HG02938 (cell line): ENCODE data around the gene SDCCAG8.
A peak's percentile ranks its signal among the peaks of the same experiment; 100 is the strongest.

Experiments used
- ATAC-seq: cut with Tn5 transposase; IDR thresholded peaks from one replicate; pipeline ENCODE4 v1.9.1; 2021; ENCODE audit warnings: mild to moderate bottlenecking, moderate library complexity; ENCODE audit not compliant: unreplicated experiment

The SDCCAG8 gene

GRCh38 chr1:243496806-243497205 is 241.0 kb downstream of the SDCCAG8 start:
- ATAC-seq: no peak

GRCh38 chr1:243497939-243498681 is 242.3 kb downstream of the SDCCAG8 start:
- ATAC-seq: no peak

GRCh38 chr1:243499248-243499647 is 243.4 kb downstream of the SDCCAG8 start:
- no peak for ATAC-seq

- ATAC-seq: no peak
These were observed 243.9 kb downstream of the SDCCAG8 start for GRCh38 chr1:243499711-243500110.

- ATAC-seq: no peak
These were observed 244.7 kb downstream of the SDCCAG8 start for GRCh38 chr1:243500512-243500911.

- no peak for ATAC-seq
These were observed 245.2 kb downstream of the SDCCAG8 start for GRCh38 chr1:243501002-243501401.

- no peak for ATAC-seq
These were observed 247.3 kb downstream of the SDCCAG8 start for GRCh38 chr1:243503155-243503554.

GRCh38 chr1:243505986-243506689 is 250.3 kb downstream of the SDCCAG8 start:
- peak; percentile 48 for ATAC-seq

- no peak for ATAC-seq
These were observed 251.3 kb downstream of the SDCCAG8 start for GRCh38 chr1:243507001-243507671.

GRCh38 chr1:243507672-243508302 is 251.9 kb downstream of the SDCCAG8 start:
- ATAC-seq: peak; percentile 4

- peak; percentile 42 for ATAC-seq
These were observed 252.5 kb downstream of the SDCCAG8 start for GRCh38 chr1:243508303-243508713.

- no peak for ATAC-seq
These were observed 253.1 kb downstream of the SDCCAG8 start for GRCh38 chr1:243508943-243509342.

GRCh38 chr1:243510928-243511327 is 255.1 kb downstream of the SDCCAG8 start:
- ATAC-seq: no peak

- peak; percentile 60 for ATAC-seq
These were observed 258.1 kb downstream of the SDCCAG8 start for GRCh38 chr1:243513726-243514491.

- no peak for ATAC-seq
These were observed 259.1 kb downstream of the SDCCAG8 start for GRCh38 chr1:243514927-243515326.

- ATAC-seq: no peak
These were observed 265.0 kb downstream of the SDCCAG8 start for GRCh38 chr1:243520831-243521230.

GRCh38 chr1:243523766-243524165 is 267.9 kb downstream of the SDCCAG8 start:
- no peak for ATAC-seq

GRCh38 chr1:243525085-243525487 is 269.2 kb downstream of the SDCCAG8 start:
- ATAC-seq: no peak

- no peak for ATAC-seq
These were observed 270.3 kb downstream of the SDCCAG8 start for GRCh38 chr1:243526180-243526579.

GRCh38 chr1:243528459-243529121 is 272.7 kb downstream of the SDCCAG8 start:
- no peak for ATAC-seq
